HEK293 (cell line): ENCODE measurements around the gene MRTFA.

Experiments used
- CTCF ChIA-PET: fragments of 350-600 bp; formaldehyde crosslinking; extraction: SDS; loops from one replicate; lab custom pipeline; 2021; ENCODE audit warnings: antibody characterized with exemption; lab: Yijun Ruan, JAX
- POLR2A ChIA-PET: fragments of 300-600 bp; formaldehyde crosslinking; extraction: SDS; loops from one replicate; lab custom pipeline; 2020; ENCODE audit warnings: antibody characterized with exemption, inconsistent platforms; lab: Yijun Ruan, JAX
- H3K27ac ChIP-seq: fragments of 200-500 bp; sonication (Bioruptor generic); 2 replicates; pipeline ENCODE4 v1.5.1; 2014; ENCODE audit warnings: low read depth, low read length, control low read depth, inconsistent platforms; ENCODE audit errors: extremely low read depth
- H3K36me3 ChIP-seq, 2 experiments: fragments of 200-500 bp in 1 of 2; sonication (Bioruptor generic) in 1 of 2; 1 replicate in 1 of 2; 2 replicates in 1 of 2; pipeline ENCODE4 v1.5.1; 2014 to 2017; ENCODE audit warnings: inconsistent platforms in 2 of 2, low read length in 2 of 2; ENCODE audit not compliant: control insufficient read depth in 2 of 2, insufficient read depth in 1 of 2
- H3K4me1 ChIP-seq: fragments of 200-500 bp; sonication (Bioruptor generic); 2 replicates; pipeline ENCODE4 v1.5.1; 2014; ENCODE audit warnings: mild to moderate bottlenecking, low read length, inconsistent platforms; ENCODE audit not compliant: control insufficient read depth, insufficient read depth
- H3K4me3 ChIP-seq: 2 replicates; pipeline ENCODE4 v1.5.1; 2011; ENCODE audit warnings: low read depth, mild to moderate bottlenecking, control low read depth, low read length, moderate library complexity
- H3K9me3 ChIP-seq: fragments of 200-500 bp; sonication (Bioruptor generic); 2 replicates; pipeline ENCODE4 v1.5.1; 2014; ENCODE audit warnings: low read depth, low read length, inconsistent platforms; ENCODE audit not compliant: control insufficient read depth, insufficient read depth
- ATF2 ChIP-seq: fragments of 450-650 bp; formaldehyde crosslinking; IDR thresholded peaks from 2 replicates; pipeline ENCODE4 v1.5.1; 2016; ENCODE audit warnings: missing biosample characterization, missing genetic modification characterization, low read depth
- GFI1B ChIP-seq: fragments of 450-650 bp; formaldehyde crosslinking; IDR thresholded peaks from 2 replicates; pipeline ENCODE4 v1.5.1; 2016; ENCODE audit warnings: missing biosample characterization, missing genetic modification characterization
- GLIS2 ChIP-seq: fragments of 450-650 bp; formaldehyde crosslinking; IDR thresholded peaks from 2 replicates; pipeline ENCODE4 v1.5.1; 2016; ENCODE audit warnings: missing biosample characterization, missing genetic modification characterization
- IKZF3 ChIP-seq: fragments of 450-650 bp; IDR thresholded peaks from 2 replicates; pipeline ENCODE4 v1.5.0; 2018; ENCODE audit warnings: missing biosample characterization, mild to moderate bottlenecking, missing genetic modification characterization, moderate library complexity
- PRDM2 ChIP-seq: fragments of 450-650 bp; formaldehyde crosslinking; IDR thresholded peaks from 2 replicates; pipeline ENCODE4 v1.5.1; 2016; ENCODE audit warnings: missing biosample characterization, missing genetic modification characterization, borderline replicate concordance
- SP2 ChIP-seq: fragments of 450-650 bp; formaldehyde crosslinking; IDR thresholded peaks from 2 replicates; pipeline ENCODE4 v1.5.1; 2016; ENCODE audit warnings: missing biosample characterization, missing genetic modification characterization
- SP3 ChIP-seq: fragments of 450-650 bp; formaldehyde crosslinking; IDR thresholded peaks from 2 replicates; pipeline ENCODE4 v1.5.1; 2016; ENCODE audit warnings: missing biosample characterization, missing genetic modification characterization
- YY1 ChIP-seq: fragments of 450-650 bp; formaldehyde crosslinking; IDR thresholded peaks from 2 replicates; pipeline ENCODE4 v1.5.1; 2018; ENCODE audit warnings: missing biosample characterization, missing genetic modification characterization
- ZBTB17 ChIP-seq: fragments of 450-650 bp; formaldehyde crosslinking; IDR thresholded peaks from 2 replicates; pipeline ENCODE4 v1.5.1; 2016; ENCODE audit warnings: missing biosample characterization, missing genetic modification characterization
- ZBTB21 ChIP-seq: fragments of 450-650 bp; formaldehyde crosslinking; IDR thresholded peaks from 2 replicates; pipeline ENCODE4 v1.5.1; 2017; ENCODE audit warnings: missing biosample characterization, missing genetic modification characterization
- ZFP37 ChIP-seq: fragments of 450-650 bp; formaldehyde crosslinking; IDR thresholded peaks from 2 replicates; pipeline ENCODE4 v1.5.1; 2016; ENCODE audit warnings: missing biosample characterization, missing genetic modification characterization
- ZNF155 ChIP-seq: fragments of 450-650 bp; formaldehyde crosslinking; IDR thresholded peaks from 2 replicates; pipeline ENCODE4 v1.5.1; 2016; ENCODE audit warnings: missing biosample characterization, missing genetic modification characterization
- ZNF221 ChIP-seq: fragments of 450-650 bp; formaldehyde crosslinking; IDR thresholded peaks from 2 replicates; pipeline ENCODE4 v1.5.1; 2017; ENCODE audit warnings: missing biosample characterization, missing genetic modification characterization, borderline replicate concordance
- ZNF266 ChIP-seq: fragments of 450-650 bp; formaldehyde crosslinking; IDR thresholded peaks from 2 replicates; pipeline ENCODE4 v1.5.1; 2016; ENCODE audit warnings: missing biosample characterization, missing genetic modification characterization, low read depth
- ZNF311 ChIP-seq: fragments of 450-650 bp; formaldehyde crosslinking; IDR thresholded peaks from 2 replicates; pipeline ENCODE4 v1.5.1; 2017; ENCODE audit warnings: missing biosample characterization, missing genetic modification characterization, borderline replicate concordance
- ZNF404 ChIP-seq: fragments of 450-650 bp; formaldehyde crosslinking; IDR thresholded peaks from 2 replicates; pipeline ENCODE4 v1.5.1; 2017; ENCODE audit warnings: missing biosample characterization, missing genetic modification characterization
- ZNF596 ChIP-seq: fragments of 450-650 bp; IDR thresholded peaks from 2 replicates; pipeline ENCODE4 v1.5.0; 2018; ENCODE audit warnings: missing biosample characterization, mild to moderate bottlenecking, missing genetic modification characterization, moderate library complexity
- ZNF670 ChIP-seq: fragments of 450-650 bp; formaldehyde crosslinking; IDR thresholded peaks from 2 replicates; pipeline ENCODE4 v1.5.1; 2016; ENCODE audit warnings: missing biosample characterization, missing genetic modification characterization, low read depth
- ZNF76 ChIP-seq: fragments of 450-650 bp; formaldehyde crosslinking; IDR thresholded peaks from 2 replicates; pipeline ENCODE4; 2016; ENCODE audit warnings: low read depth, missing biosample characterization, missing genetic modification characterization, borderline replicate concordance
- ZNF776 ChIP-seq: fragments of 450-650 bp; formaldehyde crosslinking; IDR thresholded peaks from 2 replicates; pipeline ENCODE4 v1.5.0; 2017; ENCODE audit warnings: missing biosample characterization, missing genetic modification characterization, borderline replicate concordance
- ZNF791 ChIP-seq: fragments of 450-650 bp; formaldehyde crosslinking; IDR thresholded peaks from 2 replicates; pipeline ENCODE4 v1.5.1; 2016; ENCODE audit warnings: missing biosample characterization, missing genetic modification characterization
- ZNF843 ChIP-seq: fragments of 450-650 bp; formaldehyde crosslinking; IDR thresholded peaks from 2 replicates; pipeline ENCODE4 v1.5.1; 2016; ENCODE audit warnings: missing biosample characterization, missing genetic modification characterization
- ZSCAN4 ChIP-seq: fragments of 450-650 bp; formaldehyde crosslinking; IDR thresholded peaks from 2 replicates; pipeline ENCODE4 v1.5.1; 2017; ENCODE audit warnings: missing biosample characterization, missing genetic modification characterization
- ZXDB ChIP-seq: fragments of 450-650 bp; formaldehyde crosslinking; IDR thresholded peaks from 2 replicates; pipeline ENCODE4 v1.5.1; 2016; ENCODE audit warnings: missing biosample characterization, missing genetic modification characterization
- TF ChIP-seq, protein P1 (sequence below): fragments of 450-650 bp; formaldehyde crosslinking; IDR thresholded peaks from 2 replicates; pipeline ENCODE4 v1.5.1; 2016; ENCODE audit warnings: missing biosample characterization, missing genetic modification characterization, low read depth

Gene MRTFA

GRCh38 chr22:40374567-40374966 lies 262.0 kb downstream of the MRTFA start:
- TF ChIP-seq ZXDB (tag by site-specific recombination) (no peak), ZNF311 (tag by site-specific recombination) (no peak), SP2 (no peak), ZNF791 (tag by site-specific recombination) (no peak), ZSCAN4 (tag by site-specific recombination) (no peak), ZNF596 (tag by site-specific recombination) (no peak), ZNF404 (tag by site-specific recombination) (no peak), YY1 (tag by site-specific recombination) (no peak), GFI1B (no peak), SP3 (no peak), ZNF670 (no peak)
- TF ChIP-seq, protein P1, sequence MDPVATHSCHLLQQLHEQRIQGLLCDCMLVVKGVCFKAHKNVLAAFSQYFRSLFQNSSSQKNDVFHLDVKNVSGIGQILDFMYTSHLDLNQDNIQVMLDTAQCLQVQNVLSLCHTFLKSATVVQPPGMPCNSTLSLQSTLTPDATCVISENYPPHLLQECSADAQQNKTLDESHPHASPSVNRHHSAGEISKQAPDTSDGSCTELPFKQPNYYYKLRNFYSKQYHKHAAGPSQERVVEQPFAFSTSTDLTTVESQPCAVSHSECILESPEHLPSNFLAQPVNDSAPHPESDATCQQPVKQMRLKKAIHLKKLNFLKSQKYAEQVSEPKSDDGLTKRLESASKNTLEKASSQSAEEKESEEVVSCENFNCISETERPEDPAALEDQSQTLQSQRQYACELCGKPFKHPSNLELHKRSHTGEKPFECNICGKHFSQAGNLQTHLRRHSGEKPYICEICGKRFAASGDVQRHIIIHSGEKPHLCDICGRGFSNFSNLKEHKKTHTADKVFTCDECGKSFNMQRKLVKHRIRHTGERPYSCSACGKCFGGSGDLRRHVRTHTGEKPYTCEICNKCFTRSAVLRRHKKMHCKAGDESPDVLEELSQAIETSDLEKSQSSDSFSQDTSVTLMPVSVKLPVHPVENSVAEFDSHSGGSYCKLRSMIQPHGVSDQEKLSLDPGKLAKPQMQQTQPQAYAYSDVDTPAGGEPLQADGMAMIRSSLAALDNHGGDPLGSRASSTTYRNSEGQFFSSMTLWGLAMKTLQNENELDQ (tag by site-specific recombination): no peak
- Histone ChIP-seq H3K36me3 (peaks cover 17 to 22% of the 10 kb centered on the region in 2 experiments; a peak in 2 of 3 replicates), H3K27ac (no peak overlapping the region), H3K4me1 (peaks cover 8% of the 10 kb centered on the region), H3K9me3 (no peaks in the 10 kb centered on the region), H3K4me3 (no peak overlapping the region)
- ChIA-PET CTCF (interaction anchor here (0.6 kb wide), 1 partner anchor 62 kb away, joined by 5 read pairs; no protein-coding TSS in a partner anchor), POLR2A (no interaction called here)

- Histone ChIP-seq H3K27ac (no peak overlapping the region), H3K4me3 (no peak overlapping the region), H3K36me3 (peaks cover 44 to 64% of the 10 kb centered on the region in 2 experiments), H3K9me3 (no peaks in the 10 kb centered on the region), H3K4me1 (peaks cover 8% of the 10 kb centered on the region)
- POLR2A ChIA-PET: interaction anchor here (0.6 kb wide), 1 partner anchor 19 kb away, joined by 3 read pairs; no protein-coding TSS in a partner anchor
- CTCF ChIA-PET: interaction anchor here (0.9 kb wide), 1 partner anchor 28 kb away, joined by 4 read pairs; no protein-coding TSS in a partner anchor
- TF ChIP-seq GLIS2 (tag by site-specific recombination) (no peak), ZFP37 (no peak), ZNF76 (no peak), ZNF221 (no peak), ATF2 (tag by site-specific recombination) (no peak), ZNF843 (no peak), PRDM2 (no peak), ZNF266 (tag by site-specific recombination) (no peak), ZNF155 (tag by site-specific recombination) (no peak), ZBTB17 (no peak), ZNF776 (no peak), ZBTB21 (no peak), IKZF3 (tag by site-specific recombination) (no peak)
Observed at GRCh38 chr22:40368836-40369235, 267.7 kb downstream of the MRTFA start.
